GM19438 (cell line): ENCODE data around the gene PALM2AKAP2.
"Not testable (repeated sequence)": the region's sequence is repeated elsewhere in the genome, so short reads cannot be mapped to it uniquely, and the experiment has no call there.

Source experiments
- ATAC-seq: cut with Tn5 transposase; IDR thresholded peaks from one replicate; pipeline ENCODE4 v1.9.1; 2021; ENCODE audit warnings: low read depth; ENCODE audit not compliant: unreplicated experiment

The PALM2AKAP2 gene

GRCh38 chr9:109801484-109801883 is 21.5 kb downstream of the PALM2AKAP2 start:
- ATAC-seq, result no peak

- no peak for ATAC-seq
Measured at GRCh38 chr9:109802491-109802890, 22.5 kb downstream of the PALM2AKAP2 start.

- no peak for ATAC-seq
Measured at GRCh38 chr9:109805050-109805449, 25.1 kb downstream of the PALM2AKAP2 start.

GRCh38 chr9:109806506-109807115 is 26.6 kb downstream of the PALM2AKAP2 start:
- ATAC-seq, result no peak

- no peak for ATAC-seq
Measured at GRCh38 chr9:109811876-109812275, 31.9 kb downstream of the PALM2AKAP2 start.

GRCh38 chr9:109812331-109812730 is 32.3 kb downstream of the PALM2AKAP2 start:
- ATAC-seq, result no peak

- ATAC-seq, result no peak
Measured at GRCh38 chr9:109812818-109813281, 32.9 kb downstream of the PALM2AKAP2 start.

GRCh38 chr9:109813303-109813702 is 33.3 kb downstream of the PALM2AKAP2 start:
- ATAC-seq, result no peak

- ATAC-seq, result no peak
Measured at GRCh38 chr9:109813829-109814228, 33.8 kb downstream of the PALM2AKAP2 start.

- ATAC-seq, result no peak
Measured at GRCh38 chr9:109815366-109815947, 35.5 kb downstream of the PALM2AKAP2 start.

- no peak for ATAC-seq
Measured at GRCh38 chr9:109816490-109816889, 36.5 kb downstream of the PALM2AKAP2 start.

- no peak for ATAC-seq
Measured at GRCh38 chr9:109817146-109817845, 37.3 kb downstream of the PALM2AKAP2 start.

- ATAC-seq, result peak; percentile 85
Measured at GRCh38 chr9:109817846-109818472, 38.0 kb downstream of the PALM2AKAP2 start.

GRCh38 chr9:109821711-109822110 is 41.7 kb downstream of the PALM2AKAP2 start:
- no peak for ATAC-seq

GRCh38 chr9:109825383-109825782 is 45.4 kb downstream of the PALM2AKAP2 start:
- not testable (repeated sequence) for ATAC-seq

- ATAC-seq, result no peak
Measured at GRCh38 chr9:109826559-109826958, 46.6 kb downstream of the PALM2AKAP2 start.

GRCh38 chr9:109828254-109828653 is 48.3 kb downstream of the PALM2AKAP2 start:
- no peak for ATAC-seq
